ENCODE results near the gene MBP. TPM values are rescaled to one million over a fixed set of nuclear protein-coding genes. Genes with fewer than 3 reads are reported as not detected.

Gene MBP
- total and polyA plus RNA-seq, 2 experiments from 2014 or later = 18.4 to 22.9 TPM

GRCh38 chr18:77015771-77016710 is 116.5 kb downstream of the MBP start:
- H3K36me3 ChIP-seq (ENCODE audit: insufficient read depth) = no peaks in the 10 kb centered on the region
- H2AFZ ChIP-seq = no peak overlapping the region
- no peak overlapping the region for H3K27ac Mint-ChIP-seq
- no peak for ATAC-seq
- peaks cover 5% of the 10 kb centered on the region; the same call in 2 of the 3 replicates for H3K9me3 Mint-ChIP-seq
- no peaks in the 10 kb centered on the region for H4K20me1 ChIP-seq (replicated peaks; ENCODE audit: insufficient read depth)
- no peaks in the 10 kb centered on the region for H3K27me3 ChIP-seq (ENCODE audit: insufficient read depth)
- H3K4me1 Mint-ChIP-seq = peaks cover 12% of the 10 kb centered on the region
- H3K27ac ChIP-seq (ENCODE audit: low read depth) = no peak overlapping the region
- H3K36me3 Mint-ChIP-seq (ENCODE audit: low read depth) = peaks cover 11% of the 10 kb centered on the region; the same call in 2 of the 3 replicates
- no peak overlapping the region for H3K4me2 ChIP-seq
- H3K4me1 ChIP-seq (ENCODE audit: insufficient read depth) = peaks cover under 1% of the 10 kb centered on the region; the same call in 1 of the 2 replicates
- TF ChIP-seq CREB1 (CRISPR knock-in tag; IDR thresholded peaks at IDR 0.05; ENCODE audit: low read depth) = no peak
- no peak for TF ChIP-seq EZH2 (IDR thresholded peaks at IDR 0.05; ENCODE audit: low read depth, unreplicated experiment)
- TF ChIP-seq EZH2phosphoT487 (IDR thresholded peaks at IDR 0.05; ENCODE audit: unreplicated experiment) = no peak
- TF ChIP-seq STAT1 (IDR thresholded peaks at IDR 0.05; ENCODE audit: unreplicated experiment) = no peak
- no peak for TF ChIP-seq CTCF (conservative IDR thresholded peaks at IDR 0.05; ENCODE audit: low read depth in 2 of 2)
- no peak for TF ChIP-seq NANOG (IDR thresholded peaks at IDR 0.05; ENCODE audit: borderline replicate concordance)
- no peak for TF ChIP-seq ETS1 (IDR thresholded peaks at IDR 0.05)
- TF ChIP-seq ZNF114 (CRISPR knock-in tag; IDR thresholded peaks at IDR 0.05) = no peak
- TF ChIP-seq ZNF331 (CRISPR knock-in tag; IDR thresholded peaks at IDR 0.05; ENCODE audit: low read depth) = no peak
- H3K9me2 ChIP-seq (ENCODE audit: insufficient read depth) = peaks cover 10% of the 10 kb centered on the region; the same call in 1 of the 2 replicates
- H3K27me3 Mint-ChIP-seq (ENCODE audit: insufficient read depth, low read depth, poor library complexity) = peaks cover 15% of the 10 kb centered on the region
- H3K79me2 ChIP-seq (replicated peaks; ENCODE audit: insufficient read depth) = no peaks in the 10 kb centered on the region
- no peaks in the 10 kb centered on the region for H3F3A ChIP-seq (replicated peaks; ENCODE audit: low read depth)
- H3K4me3 ChIP-seq = no peak overlapping the region
- DNase-seq (ENCODE audit: low spot score) = no peak
- H3K4me3 Mint-ChIP-seq = no peak overlapping the region

GRCh38 chr18:77015169-77015568 is 117.4 kb downstream of the MBP start:
- Histone ChIP-seq H3K4me1 (ENCODE audit: insufficient read depth) (peaks cover 8% of the 10 kb centered on the region; the same call in 1 of the 2 replicates), H3K36me3 (ENCODE audit: insufficient read depth) (no peaks in the 10 kb centered on the region), H3K4me3 (no peak overlapping the region), H3K79me2 (replicated peaks; ENCODE audit: insufficient read depth) (no peaks in the 10 kb centered on the region), H3F3A (replicated peaks; ENCODE audit: low read depth) (no peaks in the 10 kb centered on the region), H3K4me2 (no peak overlapping the region), H3K27ac (ENCODE audit: low read depth) (no peak overlapping the region), H3K27me3 (ENCODE audit: insufficient read depth) (no peaks in the 10 kb centered on the region), H3K9me2 (ENCODE audit: insufficient read depth) (peaks cover 10% of the 10 kb centered on the region; the same call in 1 of the 2 replicates), H2AFZ (no peak overlapping the region), H4K20me1 (replicated peaks; ENCODE audit: insufficient read depth) (no peaks in the 10 kb centered on the region)
- no peak overlapping the region for H3K4me3 Mint-ChIP-seq
- ATAC-seq (no peak), DNase-seq (ENCODE audit: low spot score) (no peak)
- H3K27me3 Mint-ChIP-seq (ENCODE audit: insufficient read depth, low read depth, poor library complexity) = peaks cover 16% of the 10 kb centered on the region
- H3K36me3 Mint-ChIP-seq (ENCODE audit: low read depth) = peaks cover 11% of the 10 kb centered on the region; the same call in 2 of the 3 replicates
- peaks cover 21% of the 10 kb centered on the region for H3K4me1 Mint-ChIP-seq
- H3K9me3 Mint-ChIP-seq = peaks cover 5% of the 10 kb centered on the region; the same call in 2 of the 3 replicates
- no peak overlapping the region for H3K27ac Mint-ChIP-seq
- no peak for TF ChIP-seq EZH2phosphoT487 (IDR thresholded peaks at IDR 0.05; ENCODE audit: unreplicated experiment)
- TF ChIP-seq POLR2AphosphoS5 (IDR thresholded peaks at IDR 0.05; ENCODE audit: low read depth) = no peak
- TF ChIP-seq REST (IDR thresholded peaks at IDR 0.05; ENCODE audit: unreplicated experiment) = no peak
- no peak for TF ChIP-seq ZNF114 (CRISPR knock-in tag; IDR thresholded peaks at IDR 0.05)
- TF ChIP-seq CREB1 (CRISPR knock-in tag; IDR thresholded peaks at IDR 0.05; ENCODE audit: low read depth) = no peak
- no peak for TF ChIP-seq STAT1 (IDR thresholded peaks at IDR 0.05; ENCODE audit: unreplicated experiment)

All from GM23338 (cell line).